H1 (cell line): Measurements from ENCODE around the gene SEMA3C. TPM values are rescaled to one million over a fixed set of nuclear protein-coding genes. Genes with fewer than 3 reads are reported as not detected.

Experiments
- CTCF ChIA-PET: fragments of 300-600 bp; sonication (Branson Sonifier 250); formaldehyde crosslinking; loops from one replicate; lab custom pipeline; 2021; ENCODE audit not compliant: partially characterized antibody; lab: Charles Lee
- POLR2A ChIA-PET: fragments of 300-600 bp; sonication (Branson Sonifier 250); formaldehyde crosslinking; loops from one replicate; lab custom pipeline; 2021; ENCODE audit warnings: inconsistent platforms; ENCODE audit not compliant: partially characterized antibody; lab: Charles Lee
- DNase-seq, 2 experiments: peaks; one replicate each; pipeline versions ENCODE4 v3.0.0 to v3.0.0-alpha.2; 2010 to 2022; ENCODE audit warnings: low spot score in 2 of 2, low read depth in 1 of 2, mixed read lengths in 1 of 2
- FAIRE-seq: peaks from 2 replicates; lab custom pipeline; 2011; peaks lifted over from hg19 to GRCh38; lab: Jason Lieb, UNC
- H2AFZ ChIP-seq: 2 replicates; pipeline ENCODE4 v1.8.1; 2012; ENCODE audit warnings: low read length, inconsistent platforms
- H2AK5ac ChIP-seq: 2 replicates; pipeline ENCODE4 v1.6.1; 2013; ENCODE audit warnings: low read depth, low read length
- H2BK120ac ChIP-seq: replicated peaks from 2 replicates; pipeline ENCODE3; 2013; ENCODE audit warnings: low read depth, low read length, inconsistent platforms
- H2BK12ac ChIP-seq: 2 replicates; pipeline ENCODE4 v1.6.1; 2013; ENCODE audit warnings: low read depth, low read length
- H2BK15ac ChIP-seq: 2 replicates; pipeline ENCODE4 v1.6.1; 2013; ENCODE audit warnings: low read length
- H2BK20ac ChIP-seq: 2 replicates; pipeline ENCODE4 v1.6.1; 2013; ENCODE audit warnings: low read length
- H2BK5ac ChIP-seq: 2 replicates; pipeline ENCODE4 v1.6.1; 2013; ENCODE audit warnings: low read depth, low read length
- H3K14ac ChIP-seq: 2 replicates; pipeline ENCODE4 v1.6.1; 2013; ENCODE audit warnings: inconsistent platforms; ENCODE audit not compliant: insufficient read length
- H3K18ac ChIP-seq: 2 replicates; pipeline ENCODE4 v1.6.1; 2013; ENCODE audit warnings: low read length; ENCODE audit errors: extremely low read depth
- H3K23ac ChIP-seq: 2 replicates; pipeline ENCODE4 v1.6.1; 2013; ENCODE audit warnings: inconsistent platforms; ENCODE audit not compliant: insufficient read length
- H3K23me2 ChIP-seq: 2 replicates; pipeline ENCODE4 v1.6.1; 2013; ENCODE audit warnings: low read depth, low read length
- H3K27ac ChIP-seq: 2 replicates; pipeline ENCODE4 v1.6.1; 2011; ENCODE audit warnings: low read depth, low read length, inconsistent platforms
- H3K27me3 ChIP-seq, 4 experiments: replicated peaks in 1 of 4; 1 replicate in 1 of 4; 2 replicates in 3 of 4; pipeline versions ENCODE4 v1.6.1 to v1.8.1; 2011 to 2013; ENCODE audit warnings: low read length in 3 of 4, mild to moderate bottlenecking in 3 of 4, inconsistent platforms in 2 of 4, mixed read lengths in 2 of 4, moderate library complexity in 1 of 4; ENCODE audit not compliant: control insufficient read depth in 3 of 4, insufficient read depth in 3 of 4; ENCODE audit errors: extremely low read depth in 1 of 4
- H3K36me3 ChIP-seq, 4 experiments: 2 replicates each; pipeline versions ENCODE4 v1.6.1 to v1.8.1; 2011 to 2013; ENCODE audit warnings: mild to moderate bottlenecking in 4 of 4, low read length in 3 of 4, moderate library complexity in 2 of 4, control low read depth in 1 of 4, inconsistent platforms in 1 of 4; ENCODE audit not compliant: insufficient read depth in 4 of 4, control insufficient read depth in 2 of 4
- H3K4ac ChIP-seq: replicated peaks from 2 replicates; pipeline ENCODE3; 2013; ENCODE audit warnings: low read length, low read depth, mixed read lengths, inconsistent platforms; ENCODE audit not compliant: insufficient read length
- H3K4me1 ChIP-seq, 4 experiments: replicated peaks in 1 of 4; 1 replicate in 1 of 4; 2 replicates in 3 of 4; pipeline versions ENCODE4 v1.6.1 to v1.8.1; 2011 to 2013; ENCODE audit warnings: low read length in 3 of 4, inconsistent platforms in 2 of 4, mixed read lengths in 1 of 4; ENCODE audit not compliant: insufficient read depth in 4 of 4, control insufficient read depth in 3 of 4
- H3K4me2 ChIP-seq, 2 experiments: 2 replicates each; pipeline versions ENCODE4 v1.6.1 to v1.8.1; 2011 to 2013; ENCODE audit warnings: low read depth in 2 of 2, low read length in 2 of 2, control low read depth in 1 of 2, inconsistent platforms in 1 of 2, mild to moderate bottlenecking in 1 of 2; ENCODE audit not compliant: insufficient read depth in 1 of 2
- H3K4me3 ChIP-seq, 4 experiments: fragments of 200-600, 300-600 bp in 1 of 4; sonication (generic), shearing (Covaris generic), sonication (Bioruptor Twin) in 1 of 4; 2 replicates each; pipeline versions ENCODE4 v1.5.1 to v1.8.1; 2011 to 2016; ENCODE audit warnings: low read length in 4 of 4, low read depth in 3 of 4, control low read depth in 2 of 4, inconsistent platforms in 2 of 4, mild to moderate bottlenecking in 2 of 4, mixed read lengths in 1 of 4, moderate library complexity in 1 of 4; ENCODE audit not compliant: insufficient read depth in 2 of 4; ENCODE audit errors: extremely low read depth in 1 of 4
- H3K56ac ChIP-seq: replicated peaks from 2 replicates; pipeline ENCODE3; 2013; ENCODE audit warnings: low read depth, mild to moderate bottlenecking, mixed read lengths, low read length, inconsistent platforms; ENCODE audit not compliant: insufficient read length
- H3K79me1 ChIP-seq: 2 replicates; pipeline ENCODE4 v1.6.1; 2013; ENCODE audit warnings: low read depth, low read length, control low read depth
- H3K79me2 ChIP-seq, 2 experiments: 2 replicates each; pipeline versions ENCODE4 v1.6.1 to v1.8.1; 2012 to 2013; ENCODE audit warnings: low read length in 2 of 2, mild to moderate bottlenecking in 2 of 2, inconsistent platforms in 1 of 2; ENCODE audit not compliant: insufficient read depth in 2 of 2, control insufficient read depth in 1 of 2
- H3K9ac ChIP-seq, 4 experiments: replicated peaks in 1 of 4; 1 replicate in 1 of 4; 2 replicates in 3 of 4; pipeline versions ENCODE4 v1.6.1 to v1.8.1; 2011 to 2013; ENCODE audit warnings: low read depth in 3 of 4, low read length in 3 of 4, control low read depth in 2 of 4, mild to moderate bottlenecking in 2 of 4, moderate library complexity in 2 of 4, inconsistent platforms in 1 of 4; ENCODE audit errors: extremely low read depth in 1 of 4
- H3K9me3 ChIP-seq, 2 experiments: 2 replicates each; pipeline versions ENCODE4 v1.6.1 to v1.8.1; 2012 to 2013; ENCODE audit warnings: mild to moderate bottlenecking in 2 of 2, moderate library complexity in 2 of 2, control low read depth in 1 of 2, inconsistent platforms in 1 of 2, low read depth in 1 of 2, low read length in 1 of 2, mixed read lengths in 1 of 2; ENCODE audit not compliant: insufficient read depth in 2 of 2
- H4K20me1 ChIP-seq, 2 experiments: replicated peaks in 1 of 2; 2 replicates each; pipeline versions ENCODE3 to v1.8.1; 2011 to 2013; ENCODE audit warnings: inconsistent platforms in 2 of 2, low read length in 2 of 2, mild to moderate bottlenecking in 1 of 2; ENCODE audit not compliant: insufficient read depth in 2 of 2, control insufficient read depth in 1 of 2
- H4K5ac ChIP-seq: 2 replicates; pipeline ENCODE4 v1.6.1; 2013; ENCODE audit warnings: low read length, low read depth, mixed read lengths, inconsistent platforms; ENCODE audit not compliant: insufficient read length
- H4K8ac ChIP-seq: 2 replicates; pipeline ENCODE4 v1.8.0; 2013; ENCODE audit warnings: mild to moderate bottlenecking, moderate library complexity, low read length, inconsistent platforms; ENCODE audit not compliant: insufficient read depth; ENCODE audit errors: extremely low read depth
- H4K91ac ChIP-seq: replicated peaks from 2 replicates; pipeline ENCODE3; 2013; ENCODE audit warnings: low read length, mixed read lengths, inconsistent platforms; ENCODE audit not compliant: insufficient read length
- CTCF ChIP-seq, 3 experiments: IDR thresholded peaks; 1 replicate in 2 of 3; 2 replicates in 1 of 3; pipeline versions ENCODE4 v1.5.1 to v1.6.1; 2011; ENCODE audit warnings: low read length in 3 of 3, mild to moderate bottlenecking in 3 of 3, inconsistent platforms in 2 of 3, low read depth in 1 of 3, moderate library complexity in 1 of 3; ENCODE audit not compliant: insufficient read depth in 1 of 3; ENCODE audit errors: control extremely low read depth in 1 of 3
- MAX ChIP-seq: IDR thresholded peaks from 2 replicates; pipeline ENCODE4 v1.6.1; 2012; ENCODE audit warnings: inconsistent platforms
- RAD21 ChIP-seq, 2 experiments: IDR thresholded peaks in 1 of 2; conservative IDR thresholded peaks in 1 of 2; 2 replicates each; pipeline ENCODE4 v1.6.1; 2011; ENCODE audit warnings: low read depth in 2 of 2, low read length in 2 of 2, improper control_type of control experiment in 1 of 2, inconsistent platforms in 1 of 2, mild to moderate bottlenecking in 1 of 2, moderate library complexity in 1 of 2
- ZNF274 ChIP-seq: IDR thresholded peaks from 2 replicates; pipeline ENCODE4 v1.7.0; 2012; ENCODE audit warnings: low read length, borderline replicate concordance; ENCODE audit errors: extremely low read depth
- WGBS, 2 experiments: shearing (Covaris generic) in 1 of 2; methylation state at CpG; one replicate each; pipeline versions ENCODE4 v1.1.6 to v1.1.7; 2013 to 2015; ENCODE audit warnings: low lambda C conversion rate in 2 of 2, mixed read lengths in 2 of 2, inconsistent platforms in 1 of 2, low coverage in 1 of 2, missing lambda C conversion rate in 1 of 2; ENCODE audit not compliant: insufficient replicate concordance in 2 of 2, insufficient coverage in 1 of 2, insufficient read length in 1 of 2; ENCODE audit errors: extremely low coverage in 1 of 2, missing lambda C conversion rate in 1 of 2; 5-methylcytosine and 5-hydroxymethylcytosine counted together
- polyA plus RNA-seq, 7 experiments: library from polyadenylated mRNA; depleted of rRNA in 3 of 7; stranded (reverse) in 5 of 7; unstranded in 2 of 7; fragments of >200 nt in 5 of 7; fragments of 200-250 nt in 2 of 7; gene quantifications; 1 replicate in 5 of 7; 2 replicates in 1 of 7; 4 replicates in 1 of 7; pipeline versions ENCODE4 v1.2.1 to v1.2.3, GENCODE V29; 2011 to 2013; ENCODE audit warnings: missing spikeins in 2 of 7, mixed read lengths in 2 of 7
- total RNA-seq: library from RNA; stranded (reverse); fragmentation: NEBNext Ultra II Directional; extraction: Animal tissue kit (Norgen Biotek cat#: 25700); gene quantifications from 2 replicates; pipeline ENCODE4 v1.2.1, GENCODE V29; 2021

The SEMA3C gene
- total and polyA plus RNA-seq, 2 of the 8 experiments (the other 6 are each of a cell fraction or from before 2014, with no cell fraction given): 0.15 to 1.4 TPM

GRCh38 chr7:80699045-80699638 is 219.7 kb downstream of the SEMA3C start:
- Histone ChIP-seq H3K4me2 (no peak overlapping the region), H3K18ac (no peak overlapping the region), H3K23me2 (no peaks in the 10 kb centered on the region), H4K91ac (no peak overlapping the region), H2BK20ac (no peak overlapping the region), H4K5ac (no peak overlapping the region), H3K79me1 (no peaks in the 10 kb centered on the region), H3K23ac (no peak overlapping the region), H3K79me2 (no peaks in the 10 kb centered on the region), H2BK12ac (no peak overlapping the region), H3K27ac (no peak overlapping the region), H2BK120ac (no peak overlapping the region), H3K4me3 (no peak overlapping the region), H3K9me3 (no peaks in the 10 kb centered on the region; a peak in 1 of 4 replicates), H2BK15ac (no peak overlapping the region), H3K36me3 (no peaks in the 10 kb centered on the region), H4K8ac (no peak overlapping the region), H3K14ac (no peak overlapping the region), H2BK5ac (no peak overlapping the region), H4K20me1 (no peaks in the 10 kb centered on the region), H3K27me3 (no peaks in the 10 kb centered on the region), H3K9ac (no peak overlapping the region), H2AK5ac (no peak overlapping the region), H2AFZ (no peak overlapping the region), H3K56ac (no peak overlapping the region), H3K4me1 (no peaks in the 10 kb centered on the region), H3K4ac (no peak overlapping the region)
- DNase-seq (no peak), FAIRE-seq (peak; percentile 66)
- POLR2A ChIA-PET: no interaction called here
- CTCF ChIA-PET: interaction anchor here (0.7 to 2.2 kb wide), 12 partner anchors 10 to 769 kb away, joined by 3 to 10 read pairs (median 4); no protein-coding TSS in a partner anchor
- 26% methylated on average over 5 of the region's 5 CpGs; no CpG with 5 or more reads in 1 of the 2 experiments for WGBS, 2 experiments
- TF ChIP-seq MAX (no peak), RAD21 (IDR thresholded peaks at IDR 0.05 in 1 of 2, conservative IDR thresholded peaks at IDR 0.05 in 1 of 2; ENCODE audit: low read depth in 2 of 2, low read length in 2 of 2) (peak; percentile 91 to 92), ZNF274 (no peak), CTCF (IDR thresholded peaks at IDR 0.05; ENCODE audit: control extremely low read depth in 1 of 3, insufficient read depth in 1 of 3, low read depth in 1 of 3, low read length in 3 of 3) (peak in 2 of 3 experiments; percentile 51 to 52; a peak in 2 of 4 replicates)
